ENCODE data around the gene C3. TPM values are rescaled to one million over a fixed set of nuclear protein-coding genes. Genes with fewer than 3 reads are reported as not detected.
A peak's percentile ranks its signal among the peaks of the same experiment; 100 is the strongest.

C3 gene
- polyA plus RNA-seq, 3 donors, result 2.4 to 5.3 (median 3.2) TPM

- TF ChIP-seq, protein P1, sequence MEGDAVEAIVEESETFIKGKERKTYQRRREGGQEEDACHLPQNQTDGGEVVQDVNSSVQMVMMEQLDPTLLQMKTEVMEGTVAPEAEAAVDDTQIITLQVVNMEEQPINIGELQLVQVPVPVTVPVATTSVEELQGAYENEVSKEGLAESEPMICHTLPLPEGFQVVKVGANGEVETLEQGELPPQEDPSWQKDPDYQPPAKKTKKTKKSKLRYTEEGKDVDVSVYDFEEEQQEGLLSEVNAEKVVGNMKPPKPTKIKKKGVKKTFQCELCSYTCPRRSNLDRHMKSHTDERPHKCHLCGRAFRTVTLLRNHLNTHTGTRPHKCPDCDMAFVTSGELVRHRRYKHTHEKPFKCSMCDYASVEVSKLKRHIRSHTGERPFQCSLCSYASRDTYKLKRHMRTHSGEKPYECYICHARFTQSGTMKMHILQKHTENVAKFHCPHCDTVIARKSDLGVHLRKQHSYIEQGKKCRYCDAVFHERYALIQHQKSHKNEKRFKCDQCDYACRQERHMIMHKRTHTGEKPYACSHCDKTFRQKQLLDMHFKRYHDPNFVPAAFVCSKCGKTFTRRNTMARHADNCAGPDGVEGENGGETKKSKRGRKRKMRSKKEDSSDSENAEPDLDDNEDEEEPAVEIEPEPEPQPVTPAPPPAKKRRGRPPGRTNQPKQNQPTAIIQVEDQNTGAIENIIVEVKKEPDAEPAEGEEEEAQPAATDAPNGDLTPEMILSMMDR (IDR thresholded peaks at IDR 0.05), result no peak
- Histone ChIP-seq H4K20me1 (ENCODE audit: insufficient read depth, low read length) (no peaks in the 10 kb centered on the region), H3K9me3 (replicated peaks in 1 of 2; ENCODE audit: control insufficient read depth in 1 of 2, insufficient read depth in 1 of 2, low read length in 2 of 2) (no peaks in the 10 kb centered on the region), H3K4me1 (ENCODE audit: control insufficient read depth in 1 of 2, insufficient read depth in 2 of 2, low read length in 2 of 2) (peaks cover 32 to 37% of the 10 kb centered on the region in 2 donors), H3K4me2 (replicated peaks; ENCODE audit: extremely low read depth, low read length, poor library complexity, severe bottlenecking) (no peak overlapping the region), H3K27ac (ENCODE audit: low read depth in 1 of 2, low read length in 2 of 2) (no peak overlapping the region), H3K79me2 (ENCODE audit: insufficient read depth, low read length) (no peaks in the 10 kb centered on the region), H3K4me3 (replicated peaks in 1 of 3; ENCODE audit: low read depth in 2 of 3, low read length in 3 of 3) (peak overlapping the region in 1 of 3 experiments; percentile 23), H3K36me3 (replicated peaks in 1 of 2; ENCODE audit: control insufficient read depth in 1 of 2, insufficient read depth in 2 of 2, low read length in 2 of 2) (peaks cover 26 to 39% of the 10 kb centered on the region in 2 donors), H3K9ac (ENCODE audit: insufficient read depth, low read length, poor library complexity, severe bottlenecking) (no peak overlapping the region), H2AFZ (ENCODE audit: insufficient read depth, low read depth, low read length, poor library complexity, severe bottlenecking) (no peak overlapping the region), H3K27me3 (ENCODE audit: control insufficient read depth in 2 of 2, insufficient read depth in 2 of 2, low read length in 2 of 2) (no peaks in the 10 kb centered on the region)
- H3K36me3 Mint-ChIP-seq, result peaks cover 30 to 56% of the 10 kb centered on the region in 2 donors
- H3K27ac Mint-ChIP-seq, result peak overlapping the region in 1 of 7 donors; percentile 16
- H3K9me3 Mint-ChIP-seq, result peaks cover 0 to 3% (median 0%) of the 10 kb centered on the region in 7 donors
- DNase-seq, result no peak
- intact Hi-C loops (cut with micrococcal nuclease), result no loop called here
- H3K27me3 Mint-ChIP-seq (ENCODE audit: low read depth in 3 of 3), result peaks cover 0 to 3% (median 2%) of the 10 kb centered on the region in 3 donors
- H3K4me3 Mint-ChIP-seq, result no peak overlapping the region
- H3K4me1 Mint-ChIP-seq, result peaks cover 32% of the 10 kb centered on the region
- WGBS (ENCODE audit: insufficient coverage), result 83% methylated on average over 14 of the region's 27 CpGs
Measured at GRCh38 chr19:6730153-6730804, 9.8 kb upstream of the C3 start.

- Histone ChIP-seq H3K27me3 (ENCODE audit: control insufficient read depth in 2 of 2, insufficient read depth in 2 of 2, low read length in 2 of 2) (no peaks in the 10 kb centered on the region), H3K27ac (ENCODE audit: low read depth in 1 of 2, low read length in 2 of 2) (no peak overlapping the region), H3K79me2 (ENCODE audit: insufficient read depth, low read length) (no peaks in the 10 kb centered on the region), H3K9ac (ENCODE audit: insufficient read depth, low read length, poor library complexity, severe bottlenecking) (no peak overlapping the region), H3K4me1 (ENCODE audit: control insufficient read depth in 1 of 2, insufficient read depth in 2 of 2, low read length in 2 of 2) (peaks cover 38 to 43% of the 10 kb centered on the region in 2 donors), H3K36me3 (replicated peaks in 1 of 2; ENCODE audit: control insufficient read depth in 1 of 2, insufficient read depth in 2 of 2, low read length in 2 of 2) (peaks cover 26 to 35% of the 10 kb centered on the region in 2 donors), H2AFZ (ENCODE audit: insufficient read depth, low read depth, low read length, poor library complexity, severe bottlenecking) (no peak overlapping the region), H3K4me3 (replicated peaks in 1 of 3; ENCODE audit: low read depth in 2 of 3, low read length in 3 of 3) (peak overlapping the region in 1 of 3 experiments; percentile 23), H4K20me1 (ENCODE audit: insufficient read depth, low read length) (no peaks in the 10 kb centered on the region), H3K9me3 (replicated peaks in 1 of 2; ENCODE audit: control insufficient read depth in 1 of 2, insufficient read depth in 1 of 2, low read length in 2 of 2) (no peaks in the 10 kb centered on the region), H3K4me2 (replicated peaks; ENCODE audit: extremely low read depth, low read length, poor library complexity, severe bottlenecking) (no peak overlapping the region)
- Mint-ChIP-seq H3K27ac (peak overlapping the region in 2 of 7 donors; percentile 23 to 77), H3K9me3 (peaks cover 0 to 4% (median 0%) of the 10 kb centered on the region in 7 donors), H3K4me1 (peaks cover 38% of the 10 kb centered on the region), H3K4me3 (no peak overlapping the region), H3K36me3 (peaks cover 28 to 51% of the 10 kb centered on the region in 2 donors), H3K27me3 (ENCODE audit: low read depth in 3 of 3) (peaks cover 0 to 3% (median 2%) of the 10 kb centered on the region in 3 donors)
- intact Hi-C loops (cut with micrococcal nuclease), result no loop called here
- TF ChIP-seq, protein P1 (IDR thresholded peaks at IDR 0.05), result no peak
- DNase-seq, result no peak
- WGBS (ENCODE audit: insufficient coverage), result 100% methylated on average over 9 of the region's 23 CpGs
Measured at GRCh38 chr19:6729573-6730152, 9.2 kb upstream of the C3 start.

Measured in CD14-positive monocyte (primary cell).